H1 (cell line): ENCODE results near the gene CADM1. TPM values are rescaled to one million over a fixed set of nuclear protein-coding genes. Genes with fewer than 3 reads are reported as not detected.

Experiments used
- CTCF ChIA-PET: fragments of 300-600 bp; sonication (Branson Sonifier 250); formaldehyde crosslinking; loops from one replicate; lab custom pipeline; 2021; ENCODE audit not compliant: partially characterized antibody; lab: Charles Lee
- POLR2A ChIA-PET: fragments of 300-600 bp; sonication (Branson Sonifier 250); formaldehyde crosslinking; loops from one replicate; lab custom pipeline; 2021; ENCODE audit warnings: inconsistent platforms; ENCODE audit not compliant: partially characterized antibody; lab: Charles Lee
- DNase-seq, 2 experiments: peaks; one replicate each; pipeline versions ENCODE4 v3.0.0 to v3.0.0-alpha.2; 2010 to 2022; ENCODE audit warnings: low spot score in 2 of 2, low read depth in 1 of 2, mixed read lengths in 1 of 2
- FAIRE-seq: peaks from 2 replicates; lab custom pipeline; 2011; peaks lifted over from hg19 to GRCh38; lab: Jason Lieb, UNC
- H2AFZ ChIP-seq: 2 replicates; pipeline ENCODE4 v1.8.1; 2012; ENCODE audit warnings: low read length, inconsistent platforms
- H2AK5ac ChIP-seq: 2 replicates; pipeline ENCODE4 v1.6.1; 2013; ENCODE audit warnings: low read depth, low read length
- H2BK120ac ChIP-seq: replicated peaks from 2 replicates; pipeline ENCODE3; 2013; ENCODE audit warnings: low read depth, low read length, inconsistent platforms
- H2BK12ac ChIP-seq: 2 replicates; pipeline ENCODE4 v1.6.1; 2013; ENCODE audit warnings: low read depth, low read length
- H2BK15ac ChIP-seq: 2 replicates; pipeline ENCODE4 v1.6.1; 2013; ENCODE audit warnings: low read length
- H2BK20ac ChIP-seq: 2 replicates; pipeline ENCODE4 v1.6.1; 2013; ENCODE audit warnings: low read length
- H2BK5ac ChIP-seq: 2 replicates; pipeline ENCODE4 v1.6.1; 2013; ENCODE audit warnings: low read depth, low read length
- H3K14ac ChIP-seq: 2 replicates; pipeline ENCODE4 v1.6.1; 2013; ENCODE audit warnings: inconsistent platforms; ENCODE audit not compliant: insufficient read length
- H3K18ac ChIP-seq: 2 replicates; pipeline ENCODE4 v1.6.1; 2013; ENCODE audit warnings: low read length; ENCODE audit errors: extremely low read depth
- H3K23ac ChIP-seq: 2 replicates; pipeline ENCODE4 v1.6.1; 2013; ENCODE audit warnings: inconsistent platforms; ENCODE audit not compliant: insufficient read length
- H3K23me2 ChIP-seq: 2 replicates; pipeline ENCODE4 v1.6.1; 2013; ENCODE audit warnings: low read depth, low read length
- H3K27ac ChIP-seq: 2 replicates; pipeline ENCODE4 v1.6.1; 2011; ENCODE audit warnings: low read depth, low read length, inconsistent platforms
- H3K27me3 ChIP-seq, 4 experiments: replicated peaks in 1 of 4; 1 replicate in 1 of 4; 2 replicates in 3 of 4; pipeline versions ENCODE4 v1.6.1 to v1.8.1; 2011 to 2013; ENCODE audit warnings: low read length in 3 of 4, mild to moderate bottlenecking in 3 of 4, inconsistent platforms in 2 of 4, mixed read lengths in 2 of 4, moderate library complexity in 1 of 4; ENCODE audit not compliant: control insufficient read depth in 3 of 4, insufficient read depth in 3 of 4; ENCODE audit errors: extremely low read depth in 1 of 4
- H3K36me3 ChIP-seq, 4 experiments: 2 replicates each; pipeline versions ENCODE4 v1.6.1 to v1.8.1; 2011 to 2013; ENCODE audit warnings: mild to moderate bottlenecking in 4 of 4, low read length in 3 of 4, moderate library complexity in 2 of 4, control low read depth in 1 of 4, inconsistent platforms in 1 of 4; ENCODE audit not compliant: insufficient read depth in 4 of 4, control insufficient read depth in 2 of 4
- H3K4ac ChIP-seq: replicated peaks from 2 replicates; pipeline ENCODE3; 2013; ENCODE audit warnings: low read length, low read depth, mixed read lengths, inconsistent platforms; ENCODE audit not compliant: insufficient read length
- H3K4me1 ChIP-seq, 4 experiments: replicated peaks in 1 of 4; 1 replicate in 1 of 4; 2 replicates in 3 of 4; pipeline versions ENCODE4 v1.6.1 to v1.8.1; 2011 to 2013; ENCODE audit warnings: low read length in 3 of 4, inconsistent platforms in 2 of 4, mixed read lengths in 1 of 4; ENCODE audit not compliant: insufficient read depth in 4 of 4, control insufficient read depth in 3 of 4
- H3K4me2 ChIP-seq, 2 experiments: 2 replicates each; pipeline versions ENCODE4 v1.6.1 to v1.8.1; 2011 to 2013; ENCODE audit warnings: low read depth in 2 of 2, low read length in 2 of 2, control low read depth in 1 of 2, inconsistent platforms in 1 of 2, mild to moderate bottlenecking in 1 of 2; ENCODE audit not compliant: insufficient read depth in 1 of 2
- H3K4me3 ChIP-seq, 4 experiments: fragments of 200-600, 300-600 bp in 1 of 4; sonication (generic), shearing (Covaris generic), sonication (Bioruptor Twin) in 1 of 4; 2 replicates each; pipeline versions ENCODE4 v1.5.1 to v1.8.1; 2011 to 2016; ENCODE audit warnings: low read length in 4 of 4, low read depth in 3 of 4, control low read depth in 2 of 4, inconsistent platforms in 2 of 4, mild to moderate bottlenecking in 2 of 4, mixed read lengths in 1 of 4, moderate library complexity in 1 of 4; ENCODE audit not compliant: insufficient read depth in 2 of 4; ENCODE audit errors: extremely low read depth in 1 of 4
- H3K56ac ChIP-seq: replicated peaks from 2 replicates; pipeline ENCODE3; 2013; ENCODE audit warnings: low read depth, mild to moderate bottlenecking, mixed read lengths, low read length, inconsistent platforms; ENCODE audit not compliant: insufficient read length
- H3K79me1 ChIP-seq: 2 replicates; pipeline ENCODE4 v1.6.1; 2013; ENCODE audit warnings: low read depth, low read length, control low read depth
- H3K79me2 ChIP-seq, 2 experiments: 2 replicates each; pipeline versions ENCODE4 v1.6.1 to v1.8.1; 2012 to 2013; ENCODE audit warnings: low read length in 2 of 2, mild to moderate bottlenecking in 2 of 2, inconsistent platforms in 1 of 2; ENCODE audit not compliant: insufficient read depth in 2 of 2, control insufficient read depth in 1 of 2
- H3K9ac ChIP-seq, 4 experiments: replicated peaks in 1 of 4; 1 replicate in 1 of 4; 2 replicates in 3 of 4; pipeline versions ENCODE4 v1.6.1 to v1.8.1; 2011 to 2013; ENCODE audit warnings: low read depth in 3 of 4, low read length in 3 of 4, control low read depth in 2 of 4, mild to moderate bottlenecking in 2 of 4, moderate library complexity in 2 of 4, inconsistent platforms in 1 of 4; ENCODE audit errors: extremely low read depth in 1 of 4
- H3K9me3 ChIP-seq, 2 experiments: 2 replicates each; pipeline versions ENCODE4 v1.6.1 to v1.8.1; 2012 to 2013; ENCODE audit warnings: mild to moderate bottlenecking in 2 of 2, moderate library complexity in 2 of 2, control low read depth in 1 of 2, inconsistent platforms in 1 of 2, low read depth in 1 of 2, low read length in 1 of 2, mixed read lengths in 1 of 2; ENCODE audit not compliant: insufficient read depth in 2 of 2
- H4K20me1 ChIP-seq, 2 experiments: replicated peaks in 1 of 2; 2 replicates each; pipeline versions ENCODE3 to v1.8.1; 2011 to 2013; ENCODE audit warnings: inconsistent platforms in 2 of 2, low read length in 2 of 2, mild to moderate bottlenecking in 1 of 2; ENCODE audit not compliant: insufficient read depth in 2 of 2, control insufficient read depth in 1 of 2
- H4K5ac ChIP-seq: 2 replicates; pipeline ENCODE4 v1.6.1; 2013; ENCODE audit warnings: low read length, low read depth, mixed read lengths, inconsistent platforms; ENCODE audit not compliant: insufficient read length
- H4K8ac ChIP-seq: 2 replicates; pipeline ENCODE4 v1.8.0; 2013; ENCODE audit warnings: mild to moderate bottlenecking, moderate library complexity, low read length, inconsistent platforms; ENCODE audit not compliant: insufficient read depth; ENCODE audit errors: extremely low read depth
- H4K91ac ChIP-seq: replicated peaks from 2 replicates; pipeline ENCODE3; 2013; ENCODE audit warnings: low read length, mixed read lengths, inconsistent platforms; ENCODE audit not compliant: insufficient read length
- BCL11A ChIP-seq, 2 experiments: IDR thresholded peaks; one replicate each; pipeline ENCODE4 v1.6.1; 2011; ENCODE audit warnings: low read depth in 2 of 2, low read length in 2 of 2, mild to moderate bottlenecking in 2 of 2
- CHD1 ChIP-seq: IDR thresholded peaks from 2 replicates; pipeline ENCODE4 v1.6.1; 2012; ENCODE audit warnings: low read depth, low read length, improper control_type of control experiment
- CTBP2 ChIP-seq: IDR thresholded peaks from 2 replicates; pipeline ENCODE4 v1.7.0; 2011; ENCODE audit warnings: borderline replicate concordance, mild to moderate bottlenecking, moderate library complexity, mixed read lengths, low read length; ENCODE audit not compliant: insufficient read depth, insufficient read length
- FOSL1 ChIP-seq: IDR thresholded peaks from 2 replicates; pipeline ENCODE4 v1.6.1; 2011; ENCODE audit warnings: mild to moderate bottlenecking, low read depth, low read length, moderate library complexity; ENCODE audit not compliant: insufficient read depth
- MAX ChIP-seq: IDR thresholded peaks from 2 replicates; pipeline ENCODE4 v1.6.1; 2012; ENCODE audit warnings: inconsistent platforms
- NANOG ChIP-seq: IDR thresholded peaks from 2 replicates; pipeline ENCODE4 v1.6.1; 2011; ENCODE audit warnings: low read length, low read depth, mild to moderate bottlenecking, inconsistent platforms; ENCODE audit not compliant: insufficient read depth, poor library complexity, severe bottlenecking
- SIX5 ChIP-seq: IDR thresholded peaks from 2 replicates; pipeline ENCODE4 v1.6.1; 2011; ENCODE audit warnings: mild to moderate bottlenecking, low read depth, low read length
- TBP ChIP-seq: IDR thresholded peaks from 2 replicates; pipeline ENCODE4 v1.6.1; 2011; ENCODE audit warnings: low read depth, low read length, improper control_type of control experiment
- WGBS, 2 experiments: shearing (Covaris generic) in 1 of 2; methylation state at CpG; one replicate each; pipeline versions ENCODE4 v1.1.6 to v1.1.7; 2013 to 2015; ENCODE audit warnings: low lambda C conversion rate in 2 of 2, mixed read lengths in 2 of 2, inconsistent platforms in 1 of 2, low coverage in 1 of 2, missing lambda C conversion rate in 1 of 2; ENCODE audit not compliant: insufficient replicate concordance in 2 of 2, insufficient coverage in 1 of 2, insufficient read length in 1 of 2; ENCODE audit errors: extremely low coverage in 1 of 2, missing lambda C conversion rate in 1 of 2; 5-methylcytosine and 5-hydroxymethylcytosine counted together
- polyA plus RNA-seq, 7 experiments: library from polyadenylated mRNA; depleted of rRNA in 3 of 7; stranded (reverse) in 5 of 7; unstranded in 2 of 7; fragments of >200 nt in 5 of 7; fragments of 200-250 nt in 2 of 7; gene quantifications; 1 replicate in 5 of 7; 2 replicates in 1 of 7; 4 replicates in 1 of 7; pipeline versions ENCODE4 v1.2.1 to v1.2.3, GENCODE V29; 2011 to 2013; ENCODE audit warnings: missing spikeins in 2 of 7, mixed read lengths in 2 of 7
- total RNA-seq: library from RNA; stranded (reverse); fragmentation: NEBNext Ultra II Directional; extraction: Animal tissue kit (Norgen Biotek cat#: 25700); gene quantifications from 2 replicates; pipeline ENCODE4 v1.2.1, GENCODE V29; 2021

The CADM1 gene
- total and polyA plus RNA-seq, 2 of the 8 experiments (the other 6 are each of a cell fraction or from before 2014, with no cell fraction given), result 8.3 to 25.3 TPM

DNA sequence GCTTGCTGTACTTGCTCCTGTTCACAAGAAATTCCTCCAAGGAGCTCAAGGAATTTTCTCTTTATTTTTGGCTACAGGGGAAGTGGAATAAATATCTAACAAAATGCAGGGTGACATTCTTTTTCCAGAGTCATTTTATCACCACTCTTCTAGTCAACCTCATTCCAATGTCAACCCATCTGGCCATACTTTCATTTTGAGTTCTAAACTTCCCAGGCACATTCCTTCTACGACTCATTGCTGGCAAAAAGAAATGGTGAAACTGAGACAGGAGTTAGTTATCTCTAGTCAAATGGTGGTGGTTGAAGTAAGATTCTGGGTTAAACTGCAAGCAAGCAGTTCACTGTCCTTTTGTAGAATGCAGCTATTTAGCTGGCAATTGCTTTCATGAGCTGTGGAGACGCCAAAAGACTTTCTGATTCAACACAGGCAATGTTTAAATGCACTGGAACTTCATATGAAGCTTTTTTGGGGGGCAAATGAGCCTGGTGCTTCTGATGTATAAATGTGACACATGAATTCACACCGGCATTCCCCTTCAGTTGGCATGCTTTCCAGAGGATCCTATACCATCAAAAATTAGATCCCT lies 304.6 kb downstream of the CADM1 start:
- no peak overlapping the region for H3K23ac ChIP-seq

More for the DNA sequence above, 304.6 kb downstream of the CADM1 start:
- Histone ChIP-seq H3K4me3 (no peak overlapping the region), H3K27me3 (no peaks in the 10 kb centered on the region; a peak in 1 of 7 replicates), H3K4me2 (no peak overlapping the region), H4K20me1 (no peaks in the 10 kb centered on the region), H2BK120ac (no peak overlapping the region), H2BK20ac (no peak overlapping the region), H2BK12ac (no peak overlapping the region), H3K14ac (no peak overlapping the region), H3K79me1 (no peaks in the 10 kb centered on the region), H3K9ac (no peak overlapping the region), H2BK15ac (no peak overlapping the region), H3K36me3 (no peaks in the 10 kb centered on the region), H4K91ac (no peak overlapping the region), H3K23me2 (no peaks in the 10 kb centered on the region), H2AK5ac (no peak overlapping the region), H4K8ac (no peak overlapping the region), H3K27ac (no peak overlapping the region), H3K79me2 (no peaks in the 10 kb centered on the region), H4K5ac (no peak overlapping the region), H3K4me1 (peaks cover 0 to 10% (median 6%) of the 10 kb centered on the region in 4 experiments; a peak in 4 of 7 replicates), H3K18ac (no peak overlapping the region), H2BK5ac (no peak overlapping the region), H2AFZ (no peak overlapping the region), H3K4ac (no peak overlapping the region), H3K56ac (no peak overlapping the region), H3K9me3 (no peaks in the 10 kb centered on the region)
- TF ChIP-seq SIX5 (no peak), FOSL1 (no peak), CHD1 (no peak), TBP (no peak), CTBP2 (no peak), MAX (no peak), BCL11A (IDR thresholded peaks at IDR 0.05; ENCODE audit: low read depth in 2 of 2, low read length in 2 of 2) (no peak), NANOG (no peak)
- WGBS, 2 experiments, result 92% methylated on average over 3 of the region's 3 CpGs; no CpG with 5 or more reads in 1 of the 2 experiments
- ChIA-PET CTCF (interaction anchor here (1.0 to 4.2 kb wide), 3 partner anchors 14 to 19 kb away, joined by 3 to 18 read pairs (median 3); no protein-coding TSS in a partner anchor), POLR2A (no interaction called here)
- DNase-seq (no peak), FAIRE-seq (no peak)
